NB4 (cell line): ENCODE data around the gene CILP2.

ENCODE experiments used
- DNase-seq: peaks from one replicate; pipeline ENCODE4 v3.0.0; 2010; ENCODE audit warnings: low read depth
- H3K4me3 ChIP-seq: one replicate; pipeline ENCODE4 v1.5.1; 2011; ENCODE audit warnings: mild to moderate bottlenecking, low read depth, low read length, moderate library complexity
- CTCF ChIP-seq: IDR thresholded peaks from one replicate; pipeline ENCODE4 v1.5.1; 2012; ENCODE audit warnings: low read depth, low read length
- MAX ChIP-seq: IDR thresholded peaks from 2 replicates; pipeline ENCODE4 v1.6.1; 2011; ENCODE audit warnings: low read depth, low read length
- MYC ChIP-seq: IDR thresholded peaks from 2 replicates; pipeline ENCODE4 v1.6.1; 2011; ENCODE audit warnings: low read depth, low read length
- POLR2A ChIP-seq: IDR thresholded peaks from 2 replicates; pipeline ENCODE4 v1.6.1; 2011; ENCODE audit warnings: mild to moderate bottlenecking; ENCODE audit not compliant: insufficient read length; ENCODE audit errors: extremely low read depth

The CILP2 gene

GRCh38 chr19:19544954-19545591, 7.0 kb downstream of the CILP2 start:
- no peak for TF ChIP-seq MYC
- TF ChIP-seq POLR2A: no peak
- TF ChIP-seq CTCF: no peak
- TF ChIP-seq MAX: no peak
- DNase-seq: no peak
- no peak overlapping the region for H3K4me3 ChIP-seq

- DNase-seq: no peak
- TF ChIP-seq MYC: no peak
- TF ChIP-seq MAX: no peak
- TF ChIP-seq POLR2A: no peak
- TF ChIP-seq CTCF: no peak
- no peak overlapping the region for H3K4me3 ChIP-seq
Measured at GRCh38 chr19:19545707-19546106, 7.6 kb downstream of the CILP2 start.

- no peak for TF ChIP-seq MAX
- TF ChIP-seq CTCF: no peak
- TF ChIP-seq MYC: no peak
- no peak for TF ChIP-seq POLR2A
- no peak for DNase-seq
- H3K4me3 ChIP-seq: no peak overlapping the region
Measured at GRCh38 chr19:19546751-19547162, 8.7 kb downstream of the CILP2 start.

GRCh38 chr19:19547674-19548336, 9.7 kb downstream of the CILP2 start:
- no peak for TF ChIP-seq POLR2A
- no peak for TF ChIP-seq MAX
- no peak for TF ChIP-seq MYC
- no peak for TF ChIP-seq CTCF
- no peak overlapping the region for H3K4me3 ChIP-seq
- no peak for DNase-seq

DNA sequence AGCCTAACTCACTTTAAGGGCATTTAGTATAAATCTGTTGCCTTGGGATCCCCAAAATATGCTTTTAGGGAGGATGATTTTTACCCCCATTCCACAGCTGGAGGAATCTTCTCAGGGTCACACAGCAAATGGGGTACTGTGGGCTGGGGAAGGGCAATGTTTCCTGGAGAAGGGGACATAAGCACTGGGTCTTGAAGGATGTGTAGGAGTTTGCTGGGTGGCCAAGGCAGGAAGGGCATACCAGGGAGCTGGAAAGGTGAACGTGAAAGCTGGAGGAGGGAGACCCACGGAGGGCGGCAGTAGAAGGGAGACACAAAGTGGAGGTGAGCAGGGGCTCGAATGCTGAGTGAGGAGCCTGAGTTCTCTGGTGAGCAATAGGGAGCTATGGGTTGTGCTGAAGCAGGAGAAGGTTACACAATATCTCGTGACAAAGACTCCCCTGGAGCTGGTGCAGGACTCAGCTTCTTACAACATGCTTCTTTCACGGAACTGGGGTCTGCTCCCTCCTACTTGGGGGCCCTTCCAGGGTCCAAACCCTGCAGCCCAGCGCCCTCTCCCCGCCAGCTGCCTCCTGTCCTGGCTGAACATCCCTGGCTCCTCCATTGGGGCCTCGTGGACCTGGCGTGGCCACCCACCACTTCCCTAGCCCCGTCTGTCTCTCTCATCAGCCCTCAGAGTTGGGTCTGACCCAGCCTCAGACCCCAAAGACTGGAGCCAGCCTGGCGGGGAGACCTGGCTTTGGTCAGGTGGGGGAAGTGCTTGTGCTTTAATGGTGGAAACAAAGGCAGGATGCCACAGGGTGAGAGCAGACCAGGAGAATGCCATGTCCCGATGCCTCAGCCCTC, 11.1 kb downstream of the CILP2 start:
- DNase-seq: peak; percentile 92
- TF ChIP-seq MAX (peak; percentile 40; the same call in 1 of the 2 replicates), POLR2A (no peak), CTCF (no peak), MYC (peak; percentile 48)
- peak overlapping the region; percentile 16 for H3K4me3 ChIP-seq
